ENCODE data around the gene KRT82.

KRT82 gene

GRCh38 chr12:52383331-52383730 lies 22.8 kb downstream of the KRT82 start:
- DNase-seq (ENCODE audit: low spot score), result no peak

- DNase-seq (ENCODE audit: low spot score), result no peak
Observed at GRCh38 chr12:52382854-52383253, 23.3 kb downstream of the KRT82 start.

GRCh38 chr12:52381206-52381605 lies 24.9 kb downstream of the KRT82 start:
- no peak for DNase-seq (ENCODE audit: low spot score)

GRCh38 chr12:52380271-52380694 lies 25.9 kb downstream of the KRT82 start:
- DNase-seq (ENCODE audit: low spot score), result peak; percentile 9

- no peak for DNase-seq (ENCODE audit: low spot score)
Observed at GRCh38 chr12:52379536-52379935, 26.6 kb downstream of the KRT82 start.

GRCh38 chr12:52378091-52378490 lies 28.0 kb downstream of the KRT82 start:
- DNase-seq (ENCODE audit: low spot score), result no peak

GRCh38 chr12:52377266-52377665 lies 28.9 kb downstream of the KRT82 start:
- DNase-seq (ENCODE audit: low spot score), result no peak

GRCh38 chr12:52372216-52373154 lies 33.6 kb downstream of the KRT82 start:
- DNase-seq (ENCODE audit: low spot score), result peak; percentile 42

GRCh38 chr12:52371716-52372115 lies 34.4 kb downstream of the KRT82 start:
- no peak for DNase-seq (ENCODE audit: low spot score)

GRCh38 chr12:52370926-52371608 lies 35.1 kb downstream of the KRT82 start:
- DNase-seq (ENCODE audit: low spot score), result no peak

- no peak for DNase-seq (ENCODE audit: low spot score)
Observed at GRCh38 chr12:52369809-52370208, 36.3 kb downstream of the KRT82 start.

- no peak for DNase-seq (ENCODE audit: low spot score)
Observed at GRCh38 chr12:52369211-52369610, 36.9 kb downstream of the KRT82 start.

GRCh38 chr12:52368508-52368907 lies 37.6 kb downstream of the KRT82 start:
- no peak for DNase-seq (ENCODE audit: low spot score)

GRCh38 chr12:52367876-52368275 lies 38.3 kb downstream of the KRT82 start:
- DNase-seq (ENCODE audit: low spot score), result no peak

GRCh38 chr12:52366738-52367485 lies 39.2 kb downstream of the KRT82 start, which contains the start of gene KRT85:
KRT85 (minus strand) TSS chr12:52367481; CDS start chr12:52367405, 76 bp downstream.
- no peak for DNase-seq (ENCODE audit: low spot score)

GRCh38 chr12:52364901-52365489 lies 41.1 kb downstream of the KRT82 start:
- no peak for DNase-seq (ENCODE audit: low spot score)

- DNase-seq (ENCODE audit: low spot score), result no peak
Observed at GRCh38 chr12:52364061-52364460, 42.1 kb downstream of the KRT82 start.

- no peak for DNase-seq (ENCODE audit: low spot score)
Observed at GRCh38 chr12:52363111-52363679, 42.9 kb downstream of the KRT82 start.

GRCh38 chr12:52362118-52362726 lies 43.9 kb downstream of the KRT82 start:
- no peak for DNase-seq (ENCODE audit: low spot score)

GRCh38 chr12:52361553-52361952 lies 44.6 kb downstream of the KRT82 start:
- DNase-seq (ENCODE audit: low spot score), result no peak

- no peak for DNase-seq (ENCODE audit: low spot score)
Observed at GRCh38 chr12:52360663-52361271, 45.4 kb downstream of the KRT82 start.
